Superior temporal gyrus (tissue), 1 donor: ENCODE measurements around the gene RFXANK.

ENCODE experiments used
- DNase-seq: peaks from one replicate; pipeline ENCODE4 v3.0.0-alpha.2; 2016; ENCODE audit errors: extremely low spot score

RFXANK gene

DNA sequence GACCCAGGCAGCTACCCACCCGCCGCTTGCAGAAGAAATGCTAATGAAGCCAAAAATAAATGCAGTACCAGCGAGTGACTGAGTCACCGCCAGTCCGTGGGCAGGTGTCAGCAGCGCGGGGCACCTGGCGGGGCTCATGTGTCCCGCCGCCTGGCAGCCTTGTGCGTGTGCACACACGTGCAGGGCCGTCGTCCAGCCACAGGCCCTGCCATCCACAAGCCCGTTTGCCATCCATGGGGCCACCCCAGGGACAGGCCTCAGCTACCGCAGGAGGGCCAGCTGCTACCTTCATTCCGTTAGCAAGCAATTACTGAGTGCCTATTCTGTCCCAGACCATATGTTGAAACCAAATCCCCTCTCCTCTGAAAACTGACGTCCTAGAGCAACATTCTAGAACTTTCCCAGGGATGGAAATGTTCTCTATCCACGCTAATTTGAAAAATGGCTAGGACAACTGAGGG is 40.2 kb downstream of the RFXANK start:
- DNase-seq: peak; percentile 30

DNA sequence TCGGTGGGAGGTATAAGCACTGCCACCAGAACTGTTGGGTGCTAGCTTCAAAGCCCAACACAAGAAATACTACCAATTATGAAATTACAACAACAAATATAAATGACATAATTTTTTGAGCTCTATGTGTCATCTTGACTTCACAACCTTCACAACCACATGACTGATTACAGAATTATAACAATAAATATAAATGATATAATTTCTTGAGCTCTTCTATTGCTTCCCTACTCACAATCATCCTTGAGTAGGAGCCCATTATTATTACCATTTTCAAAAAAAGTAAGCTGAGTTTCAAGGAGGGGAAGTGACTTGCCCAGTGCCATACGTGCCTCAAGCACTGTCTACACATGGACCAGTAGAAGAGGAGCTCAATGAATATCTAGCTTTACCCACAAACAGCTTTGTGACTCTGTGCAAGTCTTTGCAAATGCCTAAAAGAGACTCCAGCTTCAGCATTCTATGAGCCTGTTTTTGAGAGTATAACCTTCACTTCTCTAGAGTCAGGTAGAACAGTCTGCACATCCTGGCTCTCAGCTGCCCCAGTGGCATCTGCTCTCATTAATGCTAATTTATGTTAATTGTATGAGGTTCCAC is 42.3 kb downstream of the RFXANK start:
- DNase-seq: no peak

- DNase-seq: no peak
Measured at GRCh38 chr19:19236173-19236572, 44.1 kb downstream of the RFXANK start.

- DNase-seq: no peak
Measured at GRCh38 chr19:19238126-19238894, 46.3 kb downstream of the RFXANK start.

- no peak for DNase-seq
Measured at GRCh38 chr19:19239675-19240074, 47.6 kb downstream of the RFXANK start.

- no peak for DNase-seq
Measured at GRCh38 chr19:19240476-19240875, 48.4 kb downstream of the RFXANK start.

- no peak for DNase-seq
Measured at GRCh38 chr19:19250196-19250801, 58.2 kb downstream of the RFXANK start.
